Peyer's patch (tissue), 4 donors: ENCODE measurements around the gene CHRDL2. TPM values are rescaled to one million over a fixed set of nuclear protein-coding genes. Genes with fewer than 3 reads are reported as not detected.

Experiments used
- DNase-seq, 3 donors: peaks; one replicate each; pipeline ENCODE4 v3.0.0-alpha.2; 2017 to 2019
- H3K27ac ChIP-seq, 4 donors: fragments of 200-600 bp; sonication (generic); one replicate each; pipeline ENCODE4 v1.5.1; 2016 to 2019
- H3K27me3 ChIP-seq, 2 donors: fragments of 200-600 bp; sonication (generic); one replicate each; pipeline ENCODE4 v1.5.1; 2019
- H3K36me3 ChIP-seq, 3 donors: fragments of 200-600 bp; sonication (generic); one replicate each; pipeline ENCODE4 v1.5.1; 2016 to 2019
- H3K4me1 ChIP-seq, 4 donors: fragments of 200-600 bp; sonication (generic); one replicate each; pipeline ENCODE4 v1.5.1; 2016 to 2019
- H3K4me3 ChIP-seq, 4 donors: fragments of 200-600 bp; sonication (generic); 1 replicate in 3 of 4; 2 replicates in 1 of 4; pipeline ENCODE4 v1.5.1; 2016 to 2019; ENCODE audit warnings: mild to moderate bottlenecking in 1 of 4
- H3K9me3 ChIP-seq, 4 donors: fragments of 200-600 bp; sonication (generic); one replicate each; pipeline ENCODE4 v1.5.1; 2016 to 2019; ENCODE audit warnings: mild to moderate bottlenecking in 1 of 4
- CTCF ChIP-seq, 6 experiments: fragments of 450-650 bp in 4 of 6; fragments of 200-600 bp in 2 of 6; sonication (generic) in 1 of 6; IDR thresholded peaks; one replicate each; pipeline ENCODE4 v1.5.1; 2017 to 2019; ENCODE audit warnings: antibody characterized with exemption in 6 of 6, mild to moderate bottlenecking in 3 of 6, moderate library complexity in 1 of 6
- POLR2A ChIP-seq, 2 donors: fragments of 450-650 bp; IDR thresholded peaks; one replicate each; pipeline ENCODE4 v1.5.1; 2017; ENCODE audit warnings: antibody characterized with exemption in 2 of 2, mild to moderate bottlenecking in 2 of 2, moderate library complexity in 2 of 2
- total RNA-seq, 4 donors: library from RNA; depleted of rRNA; stranded (reverse); fragments of >200 nt; gene quantifications; one replicate each; pipeline ENCODE4 v1.1.0, GENCODE V29; 2016

Gene CHRDL2
- total RNA-seq, 4 donors from 2014 or later = not detected

- Histone ChIP-seq H3K4me1 (peaks cover 0 to 15% (median 6%) of the 10 kb centered on the region in 4 donors), H3K27ac (no peak overlapping the region), H3K4me3 (no peak overlapping the region), H3K36me3 (no peaks in the 10 kb centered on the region), H3K27me3 (no peaks in the 10 kb centered on the region), H3K9me3 (no peaks in the 10 kb centered on the region)
- DNase-seq = no peak
- TF ChIP-seq POLR2A (IDR thresholded peaks at IDR 0.05) = no peak
- TF ChIP-seq CTCF (IDR thresholded peaks at IDR 0.05) = no peak
These were observed 15.6 kb upstream of the CHRDL2 start for GRCh38 chr11:74746868-74747267.

- Histone ChIP-seq H3K27me3 (no peaks in the 10 kb centered on the region), H3K27ac (no peak overlapping the region), H3K4me3 (no peak overlapping the region), H3K36me3 (no peaks in the 10 kb centered on the region), H3K9me3 (no peaks in the 10 kb centered on the region), H3K4me1 (peaks cover 0 to 6% (median 4%) of the 10 kb centered on the region in 4 donors)
- DNase-seq = no peak
- TF ChIP-seq CTCF (IDR thresholded peaks at IDR 0.05) (no peak), POLR2A (IDR thresholded peaks at IDR 0.05) (no peak)
These were observed 13.1 kb upstream of the CHRDL2 start for GRCh38 chr11:74744277-74744676.

- peaks cover 0 to 6% (median 4%) of the 10 kb centered on the region in 4 donors for H3K4me1 ChIP-seq
- H3K4me3 ChIP-seq = no peak overlapping the region
- H3K9me3 ChIP-seq = no peaks in the 10 kb centered on the region
- H3K27me3 ChIP-seq = no peaks in the 10 kb centered on the region
- no peak for TF ChIP-seq POLR2A (IDR thresholded peaks at IDR 0.05)
- TF ChIP-seq CTCF (IDR thresholded peaks at IDR 0.05) = no peak
- H3K36me3 ChIP-seq = no peaks in the 10 kb centered on the region
- H3K27ac ChIP-seq = no peak overlapping the region
- no peak for DNase-seq
These were observed 12.4 kb upstream of the CHRDL2 start for GRCh38 chr11:74743640-74744039.

GRCh38 chr11:74742070-74742469 lies 10.8 kb upstream of the CHRDL2 start:
- no peak overlapping the region for H3K4me3 ChIP-seq
- H3K4me1 ChIP-seq = no peaks in the 10 kb centered on the region
- H3K27ac ChIP-seq = no peak overlapping the region
- no peaks in the 10 kb centered on the region for H3K9me3 ChIP-seq
- no peaks in the 10 kb centered on the region for H3K36me3 ChIP-seq
- no peak for TF ChIP-seq CTCF (IDR thresholded peaks at IDR 0.05)
- TF ChIP-seq POLR2A (IDR thresholded peaks at IDR 0.05) = no peak
- H3K27me3 ChIP-seq = no peaks in the 10 kb centered on the region
- DNase-seq = no peak

- Histone ChIP-seq H3K27ac (no peak overlapping the region), H3K4me1 (no peaks in the 10 kb centered on the region), H3K27me3 (no peaks in the 10 kb centered on the region), H3K4me3 (no peak overlapping the region), H3K9me3 (no peaks in the 10 kb centered on the region), H3K36me3 (no peaks in the 10 kb centered on the region)
- TF ChIP-seq CTCF (IDR thresholded peaks at IDR 0.05) = peak; percentile 64 to 89 (median 75)
- no peak for TF ChIP-seq POLR2A (IDR thresholded peaks at IDR 0.05)
- peak in 1 of 3 donors; percentile 73 for DNase-seq
These were observed 8.5 kb upstream of the CHRDL2 start for GRCh38 chr11:74739546-74740270.
